HPDE6-E6E7 (cell line): Measurements from ENCODE around the gene TCAF1.

Experiments used
- DNase-seq: peaks from one replicate; pipeline ENCODE4 v3.0.0; 2011; ENCODE audit warnings: missing footprints; ENCODE audit errors: extremely low spot score

The TCAF1 gene, protein sequence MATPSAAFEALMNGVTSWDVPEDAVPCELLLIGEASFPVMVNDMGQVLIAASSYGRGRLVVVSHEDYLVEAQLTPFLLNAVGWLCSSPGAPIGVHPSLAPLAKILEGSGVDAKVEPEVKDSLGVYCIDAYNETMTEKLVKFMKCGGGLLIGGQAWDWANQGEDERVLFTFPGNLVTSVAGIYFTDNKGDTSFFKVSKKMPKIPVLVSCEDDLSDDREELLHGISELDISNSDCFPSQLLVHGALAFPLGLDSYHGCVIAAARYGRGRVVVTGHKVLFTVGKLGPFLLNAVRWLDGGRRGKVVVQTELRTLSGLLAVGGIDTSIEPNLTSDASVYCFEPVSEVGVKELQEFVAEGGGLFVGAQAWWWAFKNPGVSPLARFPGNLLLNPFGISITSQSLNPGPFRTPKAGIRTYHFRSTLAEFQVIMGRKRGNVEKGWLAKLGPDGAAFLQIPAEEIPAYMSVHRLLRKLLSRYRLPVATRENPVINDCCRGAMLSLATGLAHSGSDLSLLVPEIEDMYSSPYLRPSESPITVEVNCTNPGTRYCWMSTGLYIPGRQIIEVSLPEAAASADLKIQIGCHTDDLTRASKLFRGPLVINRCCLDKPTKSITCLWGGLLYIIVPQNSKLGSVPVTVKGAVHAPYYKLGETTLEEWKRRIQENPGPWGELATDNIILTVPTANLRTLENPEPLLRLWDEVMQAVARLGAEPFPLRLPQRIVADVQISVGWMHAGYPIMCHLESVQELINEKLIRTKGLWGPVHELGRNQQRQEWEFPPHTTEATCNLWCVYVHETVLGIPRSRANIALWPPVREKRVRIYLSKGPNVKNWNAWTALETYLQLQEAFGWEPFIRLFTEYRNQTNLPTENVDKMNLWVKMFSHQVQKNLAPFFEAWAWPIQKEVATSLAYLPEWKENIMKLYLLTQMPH

DNA sequence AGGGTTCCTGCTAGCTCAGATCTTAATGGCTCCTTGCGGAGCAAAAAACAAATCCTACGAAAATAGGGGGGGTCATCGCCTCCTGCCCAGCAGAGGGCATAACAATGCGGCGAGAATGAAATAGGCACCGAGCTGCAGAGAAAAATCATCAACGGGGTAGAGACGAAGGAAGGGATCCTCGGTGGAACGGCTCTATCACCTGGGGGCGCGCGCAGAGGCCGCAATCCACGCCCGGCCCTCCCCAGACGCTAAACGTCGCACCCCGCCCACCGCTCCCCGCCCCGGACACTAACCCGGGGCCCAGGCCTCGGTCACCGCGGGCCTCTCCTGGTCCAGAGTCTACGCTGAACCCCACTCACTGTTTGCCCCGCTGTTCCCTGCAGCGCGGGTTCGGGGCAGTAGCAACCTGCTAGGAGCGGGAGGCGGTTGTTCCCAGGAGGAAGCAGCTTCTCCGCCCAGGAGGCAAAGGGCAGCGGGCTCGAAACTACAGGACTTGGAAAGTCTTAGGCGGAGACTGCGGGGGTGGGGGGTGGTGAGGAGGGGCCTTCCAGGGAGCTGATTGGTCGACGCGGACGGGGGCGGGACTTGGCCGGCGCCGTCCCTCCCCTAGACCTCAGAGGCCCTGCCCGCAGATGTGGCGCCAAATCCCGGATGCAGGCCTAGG, at the start of gene TCAF1:
Gene TCAF1 (minus strand): TSS at position 509 of the 664 bp plus-strand sequence. CDS start 25,568 bp downstream, outside the sequence.
- DNase-seq: peak; percentile 91

DNA sequence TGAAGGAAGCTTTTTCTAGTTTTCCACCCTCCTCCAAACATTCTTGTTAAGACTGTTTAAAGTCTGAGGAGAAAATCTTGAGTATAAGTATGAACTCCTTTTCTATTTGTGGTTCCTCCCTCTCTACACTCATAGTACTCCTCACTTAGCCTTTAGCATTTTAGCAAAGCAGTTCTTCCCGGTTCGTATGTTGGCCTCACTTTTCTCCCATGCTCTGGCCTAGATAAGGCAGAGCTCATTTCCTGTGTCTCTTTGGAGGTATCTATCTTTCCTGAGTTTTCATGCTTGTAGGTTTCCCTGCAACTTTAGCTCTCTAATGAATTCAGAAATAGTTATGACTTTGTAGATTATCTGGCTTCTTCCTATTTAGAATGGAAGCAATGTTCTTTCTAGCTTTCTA, 46.8 kb upstream of the TCAF1 start:
- no peak for DNase-seq

DNA sequence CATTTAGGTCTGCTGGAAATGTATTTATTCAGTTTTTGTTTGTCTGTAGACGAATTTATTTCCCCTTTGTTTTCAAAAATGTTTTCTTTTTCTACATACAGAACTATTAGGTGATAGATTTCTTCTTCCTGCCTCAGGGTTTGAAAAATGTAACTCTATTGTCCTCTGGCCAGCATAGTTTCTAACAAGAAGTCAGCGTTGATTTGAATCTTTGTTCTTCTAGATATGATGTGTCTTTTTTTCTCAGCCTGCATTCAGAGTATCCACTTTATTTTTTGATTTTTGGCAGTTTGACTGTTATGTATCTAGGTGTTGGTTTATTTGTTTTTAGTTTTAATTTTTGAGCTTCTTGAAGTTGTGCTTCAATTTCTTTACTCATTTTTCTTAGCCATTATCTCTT, 45.1 kb upstream of the TCAF1 start:
- DNase-seq: no peak

DNA sequence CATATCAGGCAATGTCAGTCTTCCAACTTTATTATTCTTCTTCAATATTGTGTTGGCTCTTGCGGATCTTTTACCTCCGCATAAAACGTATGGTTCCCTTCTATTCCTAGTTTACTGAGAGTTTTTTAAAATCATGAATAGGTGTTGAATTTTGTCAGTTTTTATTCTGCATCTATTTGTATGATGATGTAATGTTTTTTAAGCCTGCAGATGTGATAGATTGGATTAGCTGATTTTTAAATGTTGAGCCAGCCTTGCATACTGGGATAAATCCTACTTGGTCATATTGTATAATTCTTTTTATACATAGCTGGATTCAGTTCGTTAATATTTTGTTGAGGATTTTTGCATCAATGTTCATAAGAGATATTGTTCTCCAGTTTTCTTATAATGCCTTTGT, 43.4 kb upstream of the TCAF1 start:
- DNase-seq: no peak

DNA sequence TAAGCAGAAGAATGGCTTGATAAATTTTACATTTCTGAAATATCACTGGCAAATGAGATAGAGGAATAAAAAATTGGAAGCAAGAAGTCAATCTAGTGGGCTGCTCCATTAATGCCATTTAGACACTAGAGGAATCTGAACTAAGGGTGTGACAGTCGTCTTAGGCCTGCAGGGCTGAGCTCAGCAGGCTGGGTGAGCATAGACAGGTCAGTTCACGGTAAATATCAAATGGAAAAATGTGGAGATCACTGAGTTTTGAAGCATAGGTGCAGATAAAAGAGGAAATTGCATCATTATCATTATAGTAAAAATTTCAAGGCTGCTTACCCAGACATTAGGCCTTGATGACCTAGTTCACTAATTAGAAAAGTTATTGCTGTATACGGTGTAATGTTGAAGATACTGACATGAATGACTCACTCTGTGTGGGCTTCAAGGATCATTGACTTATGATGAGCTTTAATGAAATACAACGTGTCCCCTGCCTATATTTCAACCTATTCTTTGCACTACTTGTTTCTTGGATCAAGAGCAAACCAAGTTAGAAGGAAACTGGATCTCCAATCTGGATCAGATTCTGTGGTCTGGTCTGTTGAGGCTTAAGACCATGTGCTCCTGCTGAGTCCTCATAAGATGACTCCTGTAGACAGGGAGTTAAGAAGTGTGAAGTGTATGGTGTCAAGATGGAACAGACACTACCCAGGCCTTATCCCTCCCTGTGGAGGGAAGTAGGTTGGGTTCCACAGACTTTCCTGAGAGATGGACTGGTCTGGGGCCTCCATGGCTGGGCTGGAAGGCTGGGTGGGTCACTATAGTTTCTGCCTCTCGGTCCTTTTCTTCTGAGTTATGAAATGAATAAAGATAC, 36.6 kb upstream of the TCAF1 start:
- no peak for DNase-seq

DNA sequence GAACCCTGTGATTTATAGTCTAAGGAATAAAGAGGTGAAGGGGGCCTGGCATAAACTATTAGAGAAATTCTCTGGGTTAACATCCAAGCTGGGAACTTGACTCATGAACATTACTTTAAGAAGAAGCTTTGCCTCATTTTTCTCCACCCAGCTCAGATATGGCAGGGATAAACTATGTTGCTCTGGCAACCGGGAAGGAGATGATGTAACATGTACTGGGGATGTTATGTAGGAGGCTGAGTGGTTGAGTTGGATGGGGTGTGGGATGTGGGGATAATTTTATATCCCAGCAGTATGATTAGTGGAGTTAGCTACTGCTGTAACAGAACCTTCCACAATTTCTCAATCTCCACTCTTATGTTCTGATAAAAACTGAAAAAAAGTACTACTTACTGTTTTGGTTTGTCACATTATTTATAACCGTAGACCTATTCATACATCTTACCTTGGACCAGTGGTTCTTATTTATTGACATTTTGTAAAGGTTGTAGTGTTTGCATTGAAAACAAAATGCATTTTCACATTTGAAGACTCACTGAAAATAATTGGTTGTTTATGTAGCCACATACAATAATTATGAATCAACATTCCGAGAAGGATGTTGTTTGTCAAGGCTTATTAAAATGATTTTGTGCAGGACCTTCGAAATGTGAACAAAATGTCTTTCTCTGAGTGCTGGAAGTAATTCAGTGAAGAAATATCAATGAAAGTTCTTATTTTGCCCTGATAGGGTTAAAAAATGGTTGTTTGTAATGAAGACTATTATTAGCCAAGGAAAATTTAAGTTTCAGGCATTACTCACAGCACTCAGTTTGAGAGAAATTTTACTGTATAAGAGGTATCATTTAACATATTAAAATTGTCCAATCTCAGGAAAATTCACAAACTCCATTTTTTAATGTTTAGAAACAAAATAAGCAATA, 34.4 kb upstream of the TCAF1 start:
- no peak for DNase-seq

DNA sequence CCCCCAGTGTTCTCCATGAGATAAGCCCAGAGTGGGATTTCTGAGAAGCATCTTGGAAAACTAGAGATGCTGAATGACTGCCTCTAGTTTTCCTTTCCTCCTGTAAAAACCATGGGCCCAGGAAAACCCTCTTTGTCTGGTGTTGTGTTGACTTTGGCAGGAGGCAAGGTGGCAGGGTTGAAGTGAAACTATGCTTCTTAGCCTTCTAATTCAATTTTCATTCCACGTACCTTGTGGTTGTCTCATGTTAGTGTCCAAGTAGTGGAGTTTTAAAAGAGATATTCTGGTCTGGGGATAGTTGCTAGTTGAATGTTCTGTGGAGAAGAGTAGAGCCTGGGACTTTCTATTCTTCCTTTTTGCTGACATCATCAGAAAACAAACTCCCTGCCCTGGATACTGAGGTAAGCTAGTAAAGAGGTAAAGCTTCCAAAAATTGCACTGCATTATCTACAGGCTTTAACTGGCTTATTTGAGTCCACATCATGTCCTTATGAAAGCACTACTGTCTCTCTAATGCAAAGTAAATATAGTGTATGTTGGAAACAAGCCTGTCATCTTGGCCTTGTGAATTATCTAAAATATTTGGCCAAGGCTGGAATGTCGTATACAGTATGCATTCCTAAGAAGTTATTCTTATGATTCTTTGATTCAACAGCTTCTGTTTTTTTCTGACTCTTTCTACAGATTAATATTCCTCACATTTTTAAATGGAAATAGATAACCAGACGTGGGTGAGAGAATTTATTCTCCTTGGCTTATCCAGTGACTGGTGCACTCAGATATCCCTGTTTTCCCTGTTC, 32.8 kb upstream of the TCAF1 start, which contains the start of gene OR2F2:
Gene OR2F2 (plus strand): TSS at position 708 of the 800 bp plus-strand sequence. CDS start 0 bp downstream, at position 708.
- DNase-seq: no peak

DNA sequence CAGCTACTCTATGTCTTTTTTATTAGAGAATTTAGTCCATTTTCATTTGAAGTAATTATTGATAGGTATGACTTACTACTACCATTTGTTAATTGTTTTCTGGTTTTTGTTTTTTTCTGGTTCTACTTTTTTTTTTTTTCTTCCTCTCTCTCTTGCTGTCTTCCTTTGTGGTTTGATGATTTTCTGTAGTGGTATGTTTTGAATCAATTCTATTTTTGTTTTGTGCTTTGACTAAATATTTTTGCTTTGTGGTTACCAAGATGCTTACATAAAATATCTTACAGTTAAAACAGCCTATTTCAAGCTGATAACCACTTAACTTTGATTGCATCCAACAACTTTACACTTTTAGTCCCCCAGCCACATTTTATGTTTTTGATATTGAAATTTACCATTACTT, 29.8 kb upstream of the TCAF1 start:
- no peak for DNase-seq

DNA sequence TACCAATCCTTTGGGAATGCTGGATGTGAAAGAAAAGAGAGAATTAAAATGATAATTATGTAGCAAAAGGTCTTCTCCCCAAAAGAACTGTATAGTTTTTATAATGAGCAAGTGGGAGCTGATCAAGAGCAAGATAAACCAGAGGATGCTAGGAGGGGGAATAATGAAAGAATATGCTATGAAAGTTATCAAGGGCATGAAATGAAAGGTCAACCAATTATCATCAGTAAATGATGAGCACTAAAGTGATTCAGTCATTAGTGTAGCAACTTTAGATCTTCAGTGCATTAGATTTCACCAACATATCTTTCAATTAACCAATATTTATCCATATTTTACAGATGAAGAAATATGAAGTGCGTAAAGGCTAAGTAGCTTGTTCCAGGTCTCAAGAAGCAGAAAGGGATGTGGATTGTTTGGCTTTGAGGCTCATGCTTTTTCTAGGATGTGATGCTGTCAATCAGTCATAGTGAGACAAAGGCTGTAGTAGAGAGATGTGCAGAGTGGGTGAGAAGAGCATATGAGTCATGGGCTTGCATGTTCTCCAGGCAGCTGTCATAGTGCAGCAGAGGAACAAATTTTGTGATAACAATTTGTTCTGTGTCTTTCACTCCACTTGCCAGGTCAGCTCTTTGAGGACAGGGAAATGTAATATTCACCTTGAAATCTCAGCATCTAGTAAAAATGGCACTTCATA, 27.4 kb upstream of the TCAF1 start:
- no peak for DNase-seq

DNA sequence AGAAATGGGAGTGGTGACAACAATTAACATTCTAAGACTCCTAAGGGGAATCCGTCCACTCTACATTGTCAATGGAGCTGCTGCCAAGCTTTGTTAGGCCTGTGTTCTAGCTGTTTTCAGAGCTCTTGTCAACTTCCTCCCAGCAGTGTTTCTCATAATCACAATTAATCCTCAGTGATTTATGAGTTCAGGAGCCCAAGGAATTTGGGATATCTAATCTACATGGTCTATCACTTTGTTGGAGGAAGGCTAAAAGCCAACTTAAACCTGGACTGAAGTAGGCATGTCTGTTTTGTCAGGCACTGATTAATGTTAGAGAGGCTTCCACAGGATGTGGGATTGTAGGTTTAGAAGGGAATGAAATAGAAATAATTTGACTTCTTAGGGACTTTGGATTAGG, 22.9 kb upstream of the TCAF1 start:
- no peak for DNase-seq

DNA sequence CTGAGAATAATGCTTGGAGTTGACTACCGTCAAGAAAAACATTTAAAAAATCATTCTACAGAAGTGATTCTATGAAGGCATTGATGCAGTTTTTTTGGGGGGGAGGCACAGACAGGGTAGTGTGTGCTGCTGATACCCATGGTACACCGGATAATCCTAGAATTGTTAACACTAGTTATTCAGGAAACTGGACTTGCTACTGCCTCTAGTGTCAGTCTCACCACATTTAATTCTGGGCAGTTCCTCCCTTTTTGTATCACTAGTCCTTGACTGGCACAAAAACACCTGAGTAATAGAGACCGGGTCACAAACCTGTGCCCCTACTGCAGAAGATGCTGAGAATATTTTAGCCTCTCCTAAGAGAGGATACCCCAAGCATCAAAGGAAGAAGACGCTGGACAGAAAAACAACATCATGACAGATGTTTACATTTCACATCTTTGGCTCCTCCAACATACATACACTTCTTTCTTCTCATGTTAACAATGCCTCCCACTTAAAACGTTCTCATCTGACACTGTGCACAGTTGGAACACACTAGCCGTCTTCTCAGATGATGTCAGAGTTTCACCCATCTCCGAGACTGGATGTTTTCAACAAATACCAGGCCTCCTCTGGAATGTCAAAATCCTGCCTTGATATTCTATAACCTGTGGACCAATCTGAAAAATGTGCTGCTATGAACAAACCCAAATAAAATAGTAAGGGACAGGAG, 13.1 kb upstream of the TCAF1 start:
- no peak for DNase-seq

DNA sequence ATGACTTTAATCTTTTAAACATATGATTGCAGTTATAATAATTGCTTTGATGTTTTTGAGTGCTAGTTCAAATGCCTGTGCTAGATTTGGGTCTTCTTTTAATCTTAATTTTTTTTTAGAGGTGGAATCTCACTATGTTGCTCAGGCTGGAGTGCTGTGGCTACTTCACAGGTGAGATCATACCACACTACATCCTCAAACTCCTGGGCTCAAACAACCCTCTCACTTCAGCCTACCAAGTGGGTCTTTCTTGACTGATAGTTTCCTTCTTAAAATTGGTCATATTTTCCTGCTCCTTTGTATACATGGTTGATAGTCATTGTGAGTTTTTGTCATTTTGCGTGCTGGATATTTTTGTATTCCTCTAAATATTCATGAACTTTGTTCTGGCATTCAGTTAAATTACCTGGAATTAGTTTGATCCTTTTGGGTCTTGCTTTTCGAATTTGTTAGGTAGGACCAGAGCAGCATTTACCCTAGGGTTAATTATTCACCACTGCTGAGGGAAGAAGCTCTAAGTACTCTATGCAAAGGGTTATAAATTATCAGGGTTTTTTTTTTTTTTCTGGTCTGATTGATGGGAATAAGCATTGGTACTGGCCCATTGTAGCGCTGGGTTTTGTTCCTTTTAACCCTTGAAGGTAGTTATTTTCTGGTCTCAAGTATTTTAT, 12.1 kb upstream of the TCAF1 start:
- DNase-seq: no peak

DNA sequence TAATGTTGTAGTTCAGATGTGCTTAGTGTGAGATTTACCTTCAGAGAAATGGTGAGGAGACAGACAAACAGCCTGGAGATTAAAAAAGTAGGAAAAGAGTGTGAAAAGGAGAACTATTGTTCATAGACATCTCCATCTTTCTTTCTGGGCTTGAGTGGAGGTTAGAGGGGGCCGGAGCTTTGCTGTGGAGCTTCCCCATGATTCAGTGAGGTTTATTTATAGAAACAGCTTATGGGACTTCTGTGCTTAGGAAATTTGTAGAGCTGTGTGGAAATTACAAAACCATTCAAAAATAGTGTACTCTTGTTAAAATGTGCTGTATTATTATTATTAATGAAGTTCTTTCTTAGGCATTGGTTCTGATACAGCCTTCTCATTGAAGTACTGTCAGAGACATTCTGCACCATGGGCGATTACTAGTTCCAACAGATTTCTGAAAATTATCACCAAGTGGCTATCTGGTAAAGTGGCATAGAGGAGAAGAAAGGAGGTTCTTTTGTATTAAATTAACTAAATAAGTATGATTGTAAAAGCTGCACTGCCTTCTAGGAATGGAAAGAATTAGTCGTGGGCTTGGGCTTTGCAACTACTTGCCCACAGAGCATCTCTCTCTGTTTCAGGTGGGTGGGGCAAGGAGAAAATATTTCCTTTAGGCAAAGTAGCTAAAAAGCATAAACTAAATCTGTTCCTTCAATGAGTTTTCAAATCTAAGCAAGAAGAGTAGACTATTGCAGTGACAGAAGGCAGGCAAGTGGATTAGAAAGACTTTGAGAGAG, 8.7 kb upstream of the TCAF1 start:
- no peak for DNase-seq

DNA sequence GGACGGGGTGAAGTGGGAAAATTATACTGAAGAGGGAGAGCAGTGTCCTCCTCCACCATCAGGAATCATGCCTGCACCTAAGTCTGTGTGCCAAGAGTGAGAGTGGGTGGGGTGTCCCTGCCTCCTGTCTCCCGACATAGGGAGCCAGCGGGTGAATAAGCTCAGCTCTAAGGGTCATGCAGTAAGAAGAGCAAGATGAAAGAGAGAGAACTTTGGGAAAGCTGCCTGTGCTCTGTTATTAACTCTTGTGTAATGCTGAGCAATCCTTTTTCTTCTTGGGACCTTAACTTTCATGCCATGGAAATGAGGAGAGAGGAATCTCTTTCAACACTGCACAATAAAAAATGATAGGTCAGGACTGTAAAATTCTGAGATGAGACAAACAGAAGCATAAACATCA, 7.9 kb upstream of the TCAF1 start:
- DNase-seq: no peak

DNA sequence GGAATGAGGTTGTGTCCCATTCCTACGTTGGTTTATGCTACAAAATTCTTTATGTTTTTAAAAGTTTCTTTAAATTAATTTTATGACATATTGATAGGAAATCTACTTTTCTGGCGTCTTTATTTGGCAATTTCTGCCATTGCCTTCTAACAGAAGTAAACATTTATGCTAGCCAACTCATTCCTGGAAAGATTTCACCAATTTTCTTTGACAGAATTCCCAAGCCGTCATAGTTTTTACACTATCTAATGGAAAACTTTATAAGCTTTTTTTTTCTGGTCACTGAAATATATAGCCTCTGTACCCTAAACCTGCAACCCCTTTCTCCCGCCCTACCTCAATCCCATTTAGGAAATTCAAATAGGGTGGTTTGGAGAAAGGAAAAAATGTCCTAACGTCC, 6.1 kb upstream of the TCAF1 start:
- DNase-seq: no peak

DNA sequence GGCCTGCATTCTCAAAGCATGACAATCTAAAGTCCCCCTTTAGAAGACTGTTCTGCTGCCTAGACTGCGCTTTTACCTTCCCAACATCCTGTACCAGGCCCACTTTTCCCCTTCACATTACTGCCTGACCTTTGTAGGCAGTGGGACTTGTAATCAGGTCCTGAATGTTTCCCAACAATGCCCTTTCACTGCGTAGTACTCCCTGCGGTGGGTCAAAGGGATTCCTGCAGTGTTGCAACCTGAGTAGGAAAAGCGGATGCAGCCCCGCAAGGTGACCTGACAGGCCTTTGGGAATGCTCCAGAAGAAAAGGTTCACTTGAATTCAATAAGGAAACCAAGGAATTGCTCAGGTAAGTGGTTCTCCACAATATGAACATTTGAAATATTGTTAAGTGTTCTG, 4.9 kb upstream of the TCAF1 start:
- DNase-seq: no peak

DNA sequence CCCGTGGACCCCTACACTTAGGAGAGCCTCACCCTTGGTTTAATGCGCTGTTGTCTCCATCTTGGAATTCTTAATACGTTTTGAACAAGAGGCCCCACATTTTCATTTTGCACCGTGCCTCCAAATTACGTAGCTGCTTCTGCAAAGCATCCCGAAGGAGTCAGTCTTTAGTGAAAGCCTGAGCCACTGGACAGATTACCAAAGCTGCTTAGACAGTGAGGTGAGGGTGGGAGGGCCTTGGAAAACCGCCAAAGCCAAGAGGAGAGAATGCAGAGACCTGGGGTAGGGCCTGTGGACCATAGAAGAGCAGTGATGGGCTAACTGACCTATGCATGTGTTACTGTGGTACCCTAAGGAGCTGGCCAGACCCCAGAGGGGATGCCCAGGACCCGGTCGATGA, 4.2 kb upstream of the TCAF1 start:
- DNase-seq: no peak
